GM23338 (cell line): Measurements from ENCODE around the gene TUBAL3. TPM values are rescaled to one million over a fixed set of nuclear protein-coding genes. Genes with fewer than 3 reads are reported as not detected.

Experiments used
- ATAC-seq: fragments of 200-7000 bp; cut with Tn5 transposase; 3 replicates; pipeline ENCODE4 v1.9.1; 2020
- DNase-seq: peaks from one replicate; pipeline ENCODE4 v3.0.0-alpha.2; 2015; ENCODE audit warnings: low spot score
- H2AFZ ChIP-seq: fragments of 200-600 bp; sonication (generic); 2 replicates; pipeline ENCODE4 v1.8.0; 2016; ENCODE audit warnings: antibody characterized with exemption, mild to moderate bottlenecking, moderate library complexity
- H3F3A ChIP-seq: fragments of 200-600 bp; sonication (generic); replicated peaks from 2 replicates; pipeline ENCODE4 v1.8.0; 2017; ENCODE audit warnings: antibody characterized with exemption, mixed run types, low read depth
- H3K27ac ChIP-seq: fragments of 200-600 bp; sonication (generic); 2 replicates; pipeline ENCODE4 v1.6.1; 2016; ENCODE audit warnings: low read depth
- H3K27me3 ChIP-seq: fragments of 200-600 bp; sonication (generic); 2 replicates; pipeline ENCODE4 v1.8.0; 2016; ENCODE audit warnings: mild to moderate bottlenecking, mixed run types, moderate library complexity; ENCODE audit not compliant: insufficient read depth
- H3K36me3 ChIP-seq: fragments of 200-600 bp; sonication (generic); 2 replicates; pipeline ENCODE4 v1.8.0; 2016; ENCODE audit warnings: mild to moderate bottlenecking; ENCODE audit not compliant: insufficient read depth
- H3K4me1 ChIP-seq: fragments of 200-600 bp; sonication (generic); 2 replicates; pipeline ENCODE4 v1.8.0; 2016; ENCODE audit warnings: mild to moderate bottlenecking, moderate library complexity; ENCODE audit not compliant: insufficient read depth
- H3K4me2 ChIP-seq: fragments of 200-600 bp; sonication (generic); 2 replicates; pipeline ENCODE4 v1.7.1; 2017; ENCODE audit warnings: mixed run types
- H3K4me3 ChIP-seq: fragments of 200-600 bp; sonication (generic); 2 replicates; pipeline ENCODE4 v1.6.1; 2016; ENCODE audit warnings: mixed run types
- H3K79me2 ChIP-seq: fragments of 200-600 bp; sonication (generic); replicated peaks from 2 replicates; pipeline ENCODE4 v1.8.0; 2017; ENCODE audit warnings: mild to moderate bottlenecking; ENCODE audit not compliant: insufficient read depth
- H3K9me2 ChIP-seq: fragments of 200-600 bp; sonication (generic); 2 replicates; pipeline ENCODE4 v1.8.0; 2017; ENCODE audit not compliant: insufficient read depth
- H4K20me1 ChIP-seq: fragments of 200-600 bp; sonication (generic); replicated peaks from 2 replicates; pipeline ENCODE4 v1.8.0; 2017; ENCODE audit warnings: mild to moderate bottlenecking; ENCODE audit not compliant: insufficient read depth
- H3K27ac Mint-ChIP-seq: 2 replicates; pipeline ENCODE4 v1.8.0; 2020; ENCODE audit warnings: inconsistent platforms, mild to moderate bottlenecking, moderate library complexity, mixed read lengths
- H3K27me3 Mint-ChIP-seq: 3 replicates; pipeline ENCODE4 v1.8.0; 2022; ENCODE audit warnings: low read depth, mild to moderate bottlenecking, moderate library complexity, mixed read lengths, inconsistent platforms; ENCODE audit not compliant: insufficient read depth, poor library complexity
- H3K36me3 Mint-ChIP-seq: 3 replicates; pipeline ENCODE4 v1.8.0; 2021; ENCODE audit warnings: low read depth, mild to moderate bottlenecking, inconsistent platforms, moderate library complexity, mixed read lengths
- H3K4me1 Mint-ChIP-seq: 3 replicates; pipeline ENCODE4 v1.8.0; 2020; ENCODE audit warnings: mild to moderate bottlenecking, inconsistent platforms, mixed read lengths
- H3K4me3 Mint-ChIP-seq: 3 replicates; pipeline ENCODE4 v1.8.0; 2021; ENCODE audit warnings: moderate library complexity, mild to moderate bottlenecking, inconsistent platforms, mixed read lengths
- H3K9me3 Mint-ChIP-seq: 3 replicates; pipeline ENCODE4 v1.8.0; 2020; ENCODE audit warnings: moderate library complexity, mild to moderate bottlenecking, inconsistent platforms, mixed read lengths
- CREB1 ChIP-seq: fragments of 250-450 bp; sonication (Bioruptor Pico); IDR thresholded peaks from 2 replicates; pipeline ENCODE4 v1.5.0; 2020; ENCODE audit warnings: low read depth, mild to moderate bottlenecking, moderate library complexity
- CTCF ChIP-seq, 2 experiments: fragments of 200-600 bp in 1 of 2; sonication (generic) in 1 of 2; conservative IDR thresholded peaks; 2 replicates each; pipeline versions ENCODE4 v1.5.1 to v1.6.1; 2016 to 2017; ENCODE audit warnings: antibody characterized with exemption in 2 of 2, low read depth in 2 of 2, mild to moderate bottlenecking in 2 of 2, moderate library complexity in 1 of 2
- ETS1 ChIP-seq: IDR thresholded peaks from 2 replicates; pipeline ENCODE4 v1.6.1; 2016; ENCODE audit warnings: antibody characterized with exemption
- EZH2 ChIP-seq: fragments of 200-600 bp; sonication (generic); IDR thresholded peaks from one replicate; pipeline ENCODE4 v1.8.0; 2017; ENCODE audit warnings: antibody characterized with exemption, mild to moderate bottlenecking, low read depth; ENCODE audit not compliant: unreplicated experiment
- EZH2phosphoT487 ChIP-seq: fragments of 200-600 bp; sonication (generic); IDR thresholded peaks from one replicate; pipeline ENCODE4 v1.8.1; 2018; ENCODE audit warnings: antibody characterized with exemption; ENCODE audit not compliant: unreplicated experiment
- JUNB ChIP-seq: IDR thresholded peaks from one replicate; pipeline ENCODE4 v1.6.1; 2016; ENCODE audit warnings: antibody characterized with exemption; ENCODE audit not compliant: unreplicated experiment
- NANOG ChIP-seq: IDR thresholded peaks from 2 replicates; pipeline ENCODE4 v1.6.1; 2016; ENCODE audit warnings: antibody characterized with exemption, borderline replicate concordance
- POLR2AphosphoS5 ChIP-seq: IDR thresholded peaks from 2 replicates; pipeline ENCODE4 v1.6.1; 2016; ENCODE audit warnings: antibody characterized with exemption, low read depth
- REST ChIP-seq: IDR thresholded peaks from one replicate; pipeline ENCODE4 v1.6.1; 2018; ENCODE audit warnings: antibody characterized with exemption; ENCODE audit not compliant: unreplicated experiment
- STAT1 ChIP-seq: IDR thresholded peaks from one replicate; pipeline ENCODE4 v1.6.1; 2016; ENCODE audit warnings: antibody characterized with exemption; ENCODE audit not compliant: unreplicated experiment
- ZNF114 ChIP-seq: fragments of 250-450 bp; sonication (Bioruptor Pico); IDR thresholded peaks from 2 replicates; pipeline ENCODE4 v1.5.0; 2020; ENCODE audit warnings: mild to moderate bottlenecking, moderate library complexity
- ZNF331 ChIP-seq: fragments of 250-450 bp; sonication (Bioruptor Pico); IDR thresholded peaks from 2 replicates; pipeline ENCODE4 v1.5.0; 2020; ENCODE audit warnings: low read depth, mild to moderate bottlenecking, moderate library complexity
- polyA plus RNA-seq: library from polyadenylated mRNA; unstranded; fragments of >200 nt; fragmentation: Nextera tagmentation; extraction: Ambion mirVana; gene quantifications from 2 replicates; pipeline ENCODE4 v1.2.1, GENCODE V29; 2016
- total RNA-seq: library from RNA; depleted of rRNA; stranded (reverse); fragments of >200 nt; shearing (Covaris generic); gene quantifications from 2 replicates; pipeline ENCODE4 v1.2.3, GENCODE V29; 2014

The TUBAL3 gene
- total and polyA plus RNA-seq, 2 experiments from 2014 or later, result not detected

- TF ChIP-seq CTCF (conservative IDR thresholded peaks at IDR 0.05; ENCODE audit: low read depth in 2 of 2), result no peak
- no peak for TF ChIP-seq STAT1
- TF ChIP-seq EZH2phosphoT487, result no peak
- no peak for TF ChIP-seq ZNF331 (CRISPR knock-in tag)
- no peak for TF ChIP-seq JUNB
- no peak for TF ChIP-seq REST
- TF ChIP-seq POLR2AphosphoS5, result no peak
Measured at GRCh38 chr10:5399332-5399731, 5.3 kb downstream of the TUBAL3 start (continued).

- H3K4me2 ChIP-seq, result no peak overlapping the region
- H3K27ac ChIP-seq, result no peak overlapping the region
- Mint-ChIP-seq H3K27me3 (peaks cover 8% of the 10 kb centered on the region), H3K36me3 (peaks cover 13% of the 10 kb centered on the region; the same call in 2 of the 3 replicates), H3K27ac (no peak overlapping the region), H3K4me3 (no peak overlapping the region), H3K4me1 (peaks cover 5% of the 10 kb centered on the region), H3K9me3 (peaks cover 24% of the 10 kb centered on the region)
- no peaks in the 10 kb centered on the region for H3K4me1 ChIP-seq
- DNase-seq (no peak), ATAC-seq (no peak)
- H3K79me2 ChIP-seq, result no peaks in the 10 kb centered on the region
- no peaks in the 10 kb centered on the region for H4K20me1 ChIP-seq
- H3K9me2 ChIP-seq, result peaks cover 8% of the 10 kb centered on the region; the same call in 1 of the 2 replicates
- no peaks in the 10 kb centered on the region for H3F3A ChIP-seq
- TF ChIP-seq CTCF (conservative IDR thresholded peaks at IDR 0.05; ENCODE audit: low read depth in 2 of 2) (no peak), STAT1 (no peak), EZH2 (no peak), JUNB (no peak), CREB1 (CRISPR knock-in tag) (no peak), NANOG (no peak), ETS1 (no peak), EZH2phosphoT487 (no peak), POLR2AphosphoS5 (no peak), REST (no peak), ZNF114 (CRISPR knock-in tag) (no peak)
- no peaks in the 10 kb centered on the region for H3K27me3 ChIP-seq
- H2AFZ ChIP-seq, result peak overlapping the region; percentile 23; the same call in 1 of the 2 replicates
- no peak overlapping the region for H3K4me3 ChIP-seq
- H3K36me3 ChIP-seq, result 0 out of 2 replicates have a peak, but pooled peaks cover 1% of the 10 kb centered on the region
Measured at GRCh38 chr10:5396556-5397300, 7.9 kb downstream of the TUBAL3 start.
